HepG2 (cell line): ENCODE results near the gene GUCA2B. TPM values are rescaled to one million over a fixed set of nuclear protein-coding genes. Genes with fewer than 3 reads are reported as not detected.

Experiments used
- ATAC-seq: fragments of 200-7000 bp; cut with Tn5 transposase; 3 replicates; pipeline ENCODE4 v1.9.1; 2020; ENCODE audit warnings: mild to moderate bottlenecking, moderate library complexity
- BruUV-seq: library from RNA; stranded (reverse); fragments of 400-500 nt; replicated peaks from 2 replicates; lab custom pipeline; 2021; lab: Mats Ljungman, UMichigan
- CTCF ChIA-PET: fragments of 300-600 bp; formaldehyde crosslinking; extraction: SDS; loops from one replicate; lab custom pipeline; 2021; ENCODE audit warnings: low total read pairs, inconsistent platforms, low intra/inter-chr PET ratio; lab: Yijun Ruan, JAX
- POLR2A ChIA-PET: fragments of 350-600 bp; sonication (Branson Sonifier 250); formaldehyde crosslinking; loops from one replicate; lab custom pipeline; 2020; ENCODE audit warnings: antibody characterized with exemption, inconsistent platforms; lab: Yijun Ruan, JAX
- DNase-seq: peaks from one replicate; pipeline ENCODE4 v3.0.0-alpha.2; 2015; ENCODE audit warnings: low spot score
- FAIRE-seq: peaks from 3 replicates; lab custom pipeline; 2011; peaks lifted over from hg19 to GRCh38; lab: Jason Lieb, UNC
- H2AFZ ChIP-seq: one replicate; pipeline ENCODE4 v1.6.1; 2011; ENCODE audit warnings: low read length, inconsistent platforms
- H3K27ac ChIP-seq: fragments of 300-600 bp; 3 replicates; pipeline ENCODE4 v1.8.0; 2011; ENCODE audit warnings: mixed run types, mild to moderate bottlenecking, mixed read lengths, low read length, inconsistent platforms; ENCODE audit not compliant: insufficient read depth; ENCODE audit errors: extremely low read length
- H3K27me3 ChIP-seq, 2 experiments: fragments of 200-600 bp in 1 of 2; 2 replicates in 1 of 2; 3 replicates in 1 of 2; pipeline versions ENCODE4 v1.6.0 to v1.8.0; 2011; ENCODE audit warnings: low read length in 2 of 2, mild to moderate bottlenecking in 2 of 2, moderate library complexity in 2 of 2, inconsistent platforms in 1 of 2; ENCODE audit not compliant: insufficient read depth in 2 of 2, control insufficient read depth in 1 of 2
- H3K36me3 ChIP-seq, 2 experiments: fragments of 200-600 bp in 1 of 2; replicated peaks in 1 of 2; 2 replicates in 1 of 2; 3 replicates in 1 of 2; pipeline versions ENCODE4 v1.5.1 to v1.8.0; 2011; ENCODE audit warnings: low read length in 2 of 2, inconsistent platforms in 1 of 2; ENCODE audit not compliant: insufficient read depth in 2 of 2, control insufficient read depth in 1 of 2
- H3K4me1 ChIP-seq: 2 replicates; pipeline ENCODE4 v1.5.1; 2012; ENCODE audit warnings: low read length, inconsistent platforms; ENCODE audit not compliant: insufficient read depth
- H3K4me2 ChIP-seq: 2 replicates; pipeline ENCODE4 v1.6.0; 2011; ENCODE audit warnings: low read depth, low read length, inconsistent platforms
- H3K4me3 ChIP-seq, 3 experiments: fragments of 200-600 bp in 1 of 3; sonication (generic), shearing (Covaris generic) in 1 of 3; replicated peaks in 1 of 3; 2 replicates each; pipeline ENCODE4 v1.5.1; 2011 to 2016; ENCODE audit warnings: low read length in 3 of 3, inconsistent platforms in 2 of 3, low read depth in 2 of 3, mild to moderate bottlenecking in 2 of 3, control low read depth in 1 of 3, mixed read lengths in 1 of 3; ENCODE audit not compliant: insufficient read depth in 1 of 3
- H3K79me2 ChIP-seq: one replicate; pipeline ENCODE4 v1.6.1; 2011; ENCODE audit warnings: low read length, inconsistent platforms; ENCODE audit not compliant: insufficient read depth
- H3K9ac ChIP-seq: 2 replicates; pipeline ENCODE4 v1.6.0; 2011; ENCODE audit warnings: mild to moderate bottlenecking, low read depth, low read length, inconsistent platforms; ENCODE audit not compliant: insufficient read depth
- H3K9me3 ChIP-seq: 2 replicates; pipeline ENCODE4 v1.5.1; 2012; ENCODE audit warnings: mild to moderate bottlenecking, low read length
- H4K20me1 ChIP-seq: 2 replicates; pipeline ENCODE4 v1.6.0; 2011; ENCODE audit warnings: inconsistent platforms, mild to moderate bottlenecking, low read length, moderate library complexity; ENCODE audit not compliant: insufficient read depth
- AKNA ChIP-seq: sonication (generic); formaldehyde crosslinking; IDR thresholded peaks from 2 replicates; pipeline ENCODE4 v1.4.0; 2020; ENCODE audit warnings: missing genetic modification reagents, borderline replicate concordance
- DR1 ChIP-seq: sonication (generic); formaldehyde crosslinking; IDR thresholded peaks from 2 replicates; pipeline ENCODE4 v1.8.0; 2021; ENCODE audit warnings: mild to moderate bottlenecking, missing genetic modification reagents, inconsistent platforms
- MXD4 ChIP-seq: IDR thresholded peaks from 2 replicates; pipeline ENCODE4 v1.6.1; 2016; ENCODE audit warnings: mild to moderate bottlenecking, missing biosample characterization, missing genetic modification reagents
- NFYC ChIP-seq: IDR thresholded peaks from 2 replicates; pipeline ENCODE4 v1.6.1; 2016; ENCODE audit warnings: missing genetic modification reagents, missing compliant biosample characterization
- SATB2 ChIP-seq: sonication (generic); formaldehyde crosslinking; IDR thresholded peaks from 2 replicates; pipeline ENCODE4 v1.5.0; 2020; ENCODE audit warnings: missing genetic modification reagents
- SOX13 ChIP-seq, 3 experiments: fragments of 450-650 bp in 1 of 3; sonication (generic) in 1 of 3; formaldehyde crosslinking in 1 of 3; IDR thresholded peaks in 2 of 3; conservative IDR thresholded peaks in 1 of 3; 2 replicates each; pipeline versions ENCODE4 v1.5.0 to v1.6.1; 2016 to 2020; ENCODE audit warnings: antibody characterized with exemption in 1 of 3, mild to moderate bottlenecking in 1 of 3, missing compliant biosample characterization in 1 of 3, missing genetic modification reagents in 1 of 3, moderate library complexity in 1 of 3
- SP4 ChIP-seq: sonication (generic); formaldehyde crosslinking; IDR thresholded peaks from 2 replicates; pipeline ENCODE4 v1.8.1; 2023; ENCODE audit warnings: mild to moderate bottlenecking, missing genetic modification reagents
- ZBTB1 ChIP-seq: sonication (generic); formaldehyde crosslinking; IDR thresholded peaks from 2 replicates; pipeline ENCODE4 v1.4.0; 2020; ENCODE audit warnings: missing genetic modification reagents, borderline replicate concordance
- ZMAT3 ChIP-seq: sonication (generic); formaldehyde crosslinking; conservative IDR thresholded peaks from 2 replicates; pipeline ENCODE4 v1.7.0; 2021; ENCODE audit warnings: missing genetic modification reagents
- ZNF335 ChIP-seq: sonication (generic); formaldehyde crosslinking; IDR thresholded peaks from 2 replicates; pipeline ENCODE4 v1.4.0; 2020; ENCODE audit warnings: missing genetic modification reagents
- ZNF350 ChIP-seq: sonication (generic); formaldehyde crosslinking; IDR thresholded peaks from 2 replicates; pipeline ENCODE4 v1.4.0; 2020; ENCODE audit warnings: mild to moderate bottlenecking, low read depth, missing genetic modification reagents, borderline replicate concordance
- ZNF460 ChIP-seq: sonication (generic); formaldehyde crosslinking; IDR thresholded peaks from 2 replicates; pipeline ENCODE4 v1.5.1; 2020; ENCODE audit warnings: missing genetic modification reagents, mild to moderate bottlenecking, borderline replicate concordance
- ZNF570 ChIP-seq: sonication (generic); formaldehyde crosslinking; IDR thresholded peaks from 2 replicates; pipeline ENCODE4 v1.4.0; 2020; ENCODE audit warnings: mild to moderate bottlenecking, missing genetic modification reagents, borderline replicate concordance
- ZNF75D ChIP-seq: sonication (generic); formaldehyde crosslinking; IDR thresholded peaks from 2 replicates; pipeline ENCODE4 v1.8.1; 2023; ENCODE audit warnings: missing genetic modification reagents, mild to moderate bottlenecking, borderline replicate concordance
- ZNF788 ChIP-seq: sonication (generic); formaldehyde crosslinking; IDR thresholded peaks from 2 replicates; pipeline ENCODE4 v1.5.0; 2020; ENCODE audit warnings: mild to moderate bottlenecking, missing genetic modification reagents, borderline replicate concordance
- ZNF879 ChIP-seq: sonication (generic); formaldehyde crosslinking; IDR thresholded peaks from 2 replicates; pipeline ENCODE4 v1.8.1; 2023; ENCODE audit warnings: missing genetic modification reagents
- ZNF883 ChIP-seq: sonication (generic); formaldehyde crosslinking; IDR thresholded peaks from 2 replicates; pipeline ENCODE4 v1.5.1; 2020; ENCODE audit warnings: mild to moderate bottlenecking, missing genetic modification reagents; ENCODE audit errors: not compliant biosample characterization
- WGBS: methylation state at CpG from one replicate; pipeline ENCODE4 v1.1.6; 2017; ENCODE audit warnings: low lambda C conversion rate; 5-methylcytosine and 5-hydroxymethylcytosine counted together
- in situ Hi-C: cut with HindIII; loops from 2 replicates; pipeline ENCODE4 v1.10.0; 2017; ENCODE audit warnings: low pct_unique_long_range_greater_than_20kb; ENCODE audit not compliant: extremely low pct_ligation_motif_present
- intact Hi-C: fragments of 100-400 bp; cut with micrococcal nuclease; formaldehyde crosslinking; loops from one replicate; pipeline ENCODE4 v1.10.0; 2022; ENCODE audit not compliant: unreplicated experiment
- polyA plus RNA-seq, 8 experiments: library from polyadenylated mRNA; depleted of rRNA in 3 of 8; stranded (reverse) in 7 of 8; unstranded in 1 of 8; fragments of >200 nt; fragmentation: Illumina TruSeq in 4 of 8; extraction: Trizol in 4 of 8; gene quantifications; 2 replicates each; pipeline versions ENCODE4 v1.2.1 to v1.2.3, GENCODE V29; 2011 to 2016; ENCODE audit warnings: low read depth in 4 of 8, missing spikeins in 1 of 8, mixed read lengths in 1 of 8; ENCODE audit not compliant: insufficient read depth in 1 of 8
- total RNA-seq, 5 experiments: library from RNA; depleted of rRNA; stranded (reverse); fragments of >200 nt; fragmentation: Illumina TruSeq; extraction: Trizol; gene quantifications; 2 replicates each; pipeline ENCODE4 v1.2.3, GENCODE V29; 2016; ENCODE audit warnings: low read depth in 1 of 5
- TF ChIP-seq, protein P1 (sequence below): IDR thresholded peaks from 2 replicates; pipeline ENCODE4 v1.6.1; 2016; ENCODE audit warnings: missing biosample characterization, missing genetic modification reagents, low read depth

The GUCA2B gene
- total and polyA plus RNA-seq, 2 of the 13 experiments (the other 11 are each of a cell fraction or from before 2014, with no cell fraction given), result not detected

DNA sequence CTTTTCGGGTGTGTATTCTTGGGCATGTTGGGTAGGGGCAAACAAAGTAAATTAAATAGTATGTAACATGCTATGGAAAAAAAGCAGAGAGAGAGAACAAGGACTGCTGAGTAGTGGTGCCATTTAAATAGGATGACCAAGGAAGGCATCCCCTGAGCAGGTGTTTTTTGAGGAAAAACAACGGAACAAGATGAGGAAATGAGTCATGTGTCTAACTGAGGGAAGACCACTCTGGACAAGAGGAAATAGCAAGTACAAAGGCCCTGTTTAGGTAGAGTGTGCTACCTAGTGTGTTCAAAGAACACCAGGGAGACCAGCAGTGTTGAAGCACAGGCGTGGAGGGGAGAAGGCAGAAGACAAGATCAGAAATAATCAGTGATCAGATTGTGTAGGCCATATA, 31.4 kb downstream of the GUCA2B start:
- intact Hi-C loops (no loop called here), in situ Hi-C loops (no loop called here)
- DNase-seq (no peak), ATAC-seq (no peak), FAIRE-seq (no peak)
- no peaks in the 10 kb centered on the region for H4K20me1 ChIP-seq
- WGBS, result 96% methylated on average over 3 of the region's 3 CpGs
- no TSS peak for BruUV-seq
- peaks cover 16 to 79% of the 10 kb centered on the region in 2 experiments for H3K36me3 ChIP-seq
- POLR2A ChIA-PET, result no interaction called here
- no peak overlapping the region for H3K4me3 ChIP-seq
- no peak overlapping the region for H3K4me2 ChIP-seq
- CTCF ChIA-PET, result no interaction called here
- H3K27me3 ChIP-seq, result no peaks in the 10 kb centered on the region
- H3K9me3 ChIP-seq, result no peaks in the 10 kb centered on the region
- H3K4me1 ChIP-seq, result 0 out of 2 replicates have a peak, but pooled peaks cover 7% of the 10 kb centered on the region
- H2AFZ ChIP-seq, result no peak overlapping the region
- H3K27ac ChIP-seq, result no peak overlapping the region
- H3K79me2 ChIP-seq, result no peaks in the 10 kb centered on the region
- H3K9ac ChIP-seq, result no peak overlapping the region
- TF ChIP-seq ZNF788 (CRISPR knock-in tag) (no peak), ZNF335 (CRISPR knock-in tag) (no peak), AKNA (CRISPR knock-in tag) (no peak), ZNF883 (CRISPR knock-in tag) (no peak), NFYC (CRISPR knock-in tag) (no peak), ZBTB1 (CRISPR knock-in tag) (no peak), ZNF350 (CRISPR knock-in tag) (no peak), MXD4 (CRISPR knock-in tag) (no peak), ZNF75D (CRISPR knock-in tag) (no peak), DR1 (no peak), ZNF460 (no peak), SATB2 (CRISPR knock-in tag) (no peak), SP4 (no peak), ZNF570 (no peak), ZNF879 (CRISPR knock-in tag) (no peak), ZMAT3 (CRISPR knock-in tag) (no peak), SOX13 (IDR thresholded peaks at IDR 0.05) (no peak), SOX13 (CRISPR knock-in tag; conservative IDR thresholded peaks at IDR 0.05 in 1 of 2, IDR thresholded peaks at IDR 0.05 in 1 of 2) (no peak)
- TF ChIP-seq, protein P1, sequence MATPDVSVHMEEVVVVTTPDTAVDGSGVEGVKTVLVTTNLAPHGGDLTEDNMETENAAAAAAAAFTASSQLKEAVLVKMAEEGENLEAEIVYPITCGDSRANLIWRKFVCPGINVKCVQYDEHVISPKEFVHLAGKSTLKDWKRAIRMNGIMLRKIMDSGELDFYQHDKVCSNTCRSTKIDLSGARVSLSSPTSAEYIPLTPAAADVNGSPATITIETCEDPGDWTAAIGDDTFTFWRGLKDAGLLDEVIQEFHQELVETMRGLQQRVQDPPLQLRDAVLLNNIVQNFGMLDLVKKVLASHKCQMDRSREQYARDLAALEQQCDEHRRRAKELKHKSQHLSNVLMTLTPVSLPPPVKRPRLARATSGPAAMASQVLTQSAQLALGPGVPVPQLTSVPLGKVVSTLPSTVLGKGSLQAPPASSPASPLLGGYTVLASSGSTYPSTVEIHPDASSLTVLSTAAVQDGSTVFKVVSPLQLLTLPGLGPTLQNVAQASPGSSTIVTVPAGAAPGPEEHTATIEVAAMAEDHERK (CRISPR knock-in tag), result no peak
